GM11168 (cell line): ENCODE measurements around the gene CENATAC.
"Not testable (repeated sequence)": the region's sequence is repeated elsewhere in the genome, so short reads cannot be mapped to it uniquely, and the experiment has no call there.

Experiments
- in situ Hi-C: fragments of 300-500 bp; cut with MboI; formaldehyde crosslinking; loops from one replicate; pipeline ENCODE4 v1.12.0; 2022; ENCODE audit warnings: low sequenced_read_pairs; ENCODE audit not compliant: unreplicated experiment

The CENATAC gene

GRCh38 chr11:119049081-119049480 is 51.1 kb downstream of the CENATAC start:
- in situ Hi-C loops: no loop called here

DNA sequence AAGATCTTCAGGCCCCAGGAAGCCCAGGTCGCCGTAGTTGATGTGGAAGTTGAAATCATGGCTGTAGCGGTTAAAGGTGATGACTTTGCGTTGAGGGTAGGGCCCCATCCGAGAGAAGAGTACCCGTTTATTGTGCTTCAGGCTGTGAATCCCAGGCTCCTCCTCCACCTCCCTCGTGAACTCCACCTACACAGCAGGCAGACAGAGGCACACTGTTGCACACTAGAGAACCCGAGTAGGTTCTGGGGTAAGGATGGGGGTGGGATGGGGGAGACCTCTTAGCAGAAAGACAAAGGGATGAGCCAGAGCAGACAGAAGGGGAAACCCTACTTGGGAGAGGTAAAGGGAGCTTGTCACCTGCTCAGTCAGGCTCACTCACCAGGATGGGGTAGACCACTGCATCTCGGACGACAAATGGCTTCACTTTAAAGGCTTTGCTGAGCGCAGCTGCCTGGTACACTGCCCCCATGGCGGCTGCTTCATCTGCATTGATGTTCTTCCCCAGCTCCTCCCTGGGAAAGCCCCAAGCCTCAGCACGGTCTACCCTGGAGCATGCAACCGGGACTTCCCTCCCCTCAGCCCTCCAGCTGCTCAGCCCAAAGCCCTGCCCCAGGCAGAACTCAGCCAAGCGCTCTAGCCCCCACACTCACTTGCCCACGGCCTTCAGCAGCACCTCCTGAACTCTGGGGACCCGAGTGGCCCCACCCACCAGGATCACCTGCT is 53.7 kb downstream of the CENATAC start:
- in situ Hi-C loops: no loop called here

- in situ Hi-C loops: no loop called here
Observed at GRCh38 chr11:119052163-119052814, 54.4 kb downstream of the CENATAC start.

- in situ Hi-C loops: no loop called here
Observed at GRCh38 chr11:119054418-119054817, 56.5 kb downstream of the CENATAC start.

- in situ Hi-C loops: no loop called here
Observed at GRCh38 chr11:119055901-119056300, 58.0 kb downstream of the CENATAC start.

GRCh38 chr11:119056421-119056999 is 58.6 kb downstream of the CENATAC start:
- in situ Hi-C loops: no loop called here

- in situ Hi-C loops: no loop called here
Observed at GRCh38 chr11:119057000-119057769, 59.2 kb downstream of the CENATAC start, which contains the start of gene HYOU1. Gene HYOU1, minus strand, starts transcription at chr11:119057205. Its CDS starts 1,045 bp downstream, at chr11:119056160.

GRCh38 chr11:119059128-119059527 is 61.2 kb downstream of the CENATAC start:
- in situ Hi-C loops: not testable (repeated sequence)

GRCh38 chr11:119061256-119061655 is 63.3 kb downstream of the CENATAC start:
- in situ Hi-C loops: no loop called here

- in situ Hi-C loops: no loop called here
Observed at GRCh38 chr11:119062779-119063178, 64.8 kb downstream of the CENATAC start.

DNA sequence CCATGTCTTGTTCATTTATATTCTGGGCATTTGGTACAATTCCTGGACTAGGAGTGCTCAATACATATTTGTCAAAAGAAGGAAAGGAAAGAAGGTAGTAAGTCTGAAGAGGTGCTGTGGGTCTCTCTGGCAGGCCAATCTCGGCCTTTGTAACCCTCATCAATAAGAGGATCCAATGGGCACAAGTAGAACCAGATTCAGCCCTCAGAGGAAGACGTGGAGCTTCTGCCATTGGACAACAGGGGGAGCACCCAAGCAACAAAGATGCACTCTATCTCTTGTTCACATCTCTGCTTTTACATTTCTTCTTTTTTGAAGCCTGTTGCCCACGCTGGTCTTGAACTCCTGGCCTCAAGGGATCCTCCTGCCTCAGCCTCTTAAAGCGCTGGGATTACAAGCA is 67.4 kb downstream of the CENATAC start:
- in situ Hi-C loops: no loop called here
